K562 (cell line): ENCODE data around the gene NCOA1.

Source experiments
- CREM ChIP-seq: IDR thresholded peaks from 2 replicates; pipeline ENCODE4 v1.6.1; 2014; ENCODE audit warnings: antibody characterized with exemption, low read depth
- DIDO1 ChIP-seq: fragments of 450-650 bp; IDR thresholded peaks from 2 replicates; pipeline ENCODE4 v1.6.1; 2016; ENCODE audit warnings: low read depth, missing biosample characterization, missing genetic modification characterization
- SAFB2 ChIP-seq: fragments of 200-400 bp; formaldehyde crosslinking; IDR thresholded peaks from 2 replicates; pipeline ENCODE4 v1.6.1; 2018; ENCODE audit warnings: borderline replicate concordance, low read length, low read depth, moderate library complexity; ENCODE audit not compliant: severe bottlenecking
- SMC3 ChIP-seq: conservative IDR thresholded peaks from 2 replicates; pipeline ENCODE4 v1.6.1; 2011; ENCODE audit warnings: low read depth, low read length, improper control_type of control experiment; ENCODE audit not compliant: insufficient read depth
- TEAD1 ChIP-seq, 2 experiments: fragments of 450-650 bp in 1 of 2; sonication (generic) in 1 of 2; formaldehyde crosslinking; IDR thresholded peaks; 2 replicates each; pipeline versions ENCODE4 v1.4.0 to v1.8.0; 2020 to 2022; ENCODE audit warnings: mild to moderate bottlenecking in 2 of 2, missing genetic modification reagents in 1 of 2

DNA sequence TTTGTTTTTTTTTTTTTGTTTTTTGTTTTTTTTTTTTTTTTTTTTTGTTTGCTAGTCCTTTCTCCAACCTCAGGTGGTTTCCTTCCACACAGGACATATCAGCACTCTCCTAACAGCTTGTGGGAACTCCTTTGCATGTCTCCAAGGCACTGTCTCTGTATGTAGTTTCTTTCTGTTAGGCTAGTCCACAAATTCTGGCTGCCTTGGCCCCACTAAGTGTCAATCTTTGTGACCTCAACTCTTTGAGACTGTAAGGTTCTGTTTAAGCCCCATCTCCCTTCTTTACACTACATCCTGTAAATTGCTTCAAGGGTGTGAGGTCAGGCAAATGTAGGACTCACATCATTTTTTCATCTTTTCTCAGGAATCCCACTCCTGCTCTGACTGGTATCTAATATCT is 85.1 kb downstream of the NCOA1 start:
- TF ChIP-seq SAFB2 (no peak), SMC3 (no peak), DIDO1 (tag) (no peak), CREM (no peak), TEAD1 (CRISPR knock-in tag; IDR thresholded peaks at IDR 0.05) (no peak)
